NCI-H2081 (cell line): Measurements from ENCODE around the gene ABCD1.
"Not testable (repeated sequence)": the region's sequence is repeated elsewhere in the genome, so short reads cannot be mapped to it uniquely, and the experiment has no call there.

ENCODE experiments used
- DNase-seq, 2 experiments: peaks; one replicate each; lab custom pipeline; 2025; lab: John Stamatoyannopoulos, UW

ABCD1 gene

DNA sequence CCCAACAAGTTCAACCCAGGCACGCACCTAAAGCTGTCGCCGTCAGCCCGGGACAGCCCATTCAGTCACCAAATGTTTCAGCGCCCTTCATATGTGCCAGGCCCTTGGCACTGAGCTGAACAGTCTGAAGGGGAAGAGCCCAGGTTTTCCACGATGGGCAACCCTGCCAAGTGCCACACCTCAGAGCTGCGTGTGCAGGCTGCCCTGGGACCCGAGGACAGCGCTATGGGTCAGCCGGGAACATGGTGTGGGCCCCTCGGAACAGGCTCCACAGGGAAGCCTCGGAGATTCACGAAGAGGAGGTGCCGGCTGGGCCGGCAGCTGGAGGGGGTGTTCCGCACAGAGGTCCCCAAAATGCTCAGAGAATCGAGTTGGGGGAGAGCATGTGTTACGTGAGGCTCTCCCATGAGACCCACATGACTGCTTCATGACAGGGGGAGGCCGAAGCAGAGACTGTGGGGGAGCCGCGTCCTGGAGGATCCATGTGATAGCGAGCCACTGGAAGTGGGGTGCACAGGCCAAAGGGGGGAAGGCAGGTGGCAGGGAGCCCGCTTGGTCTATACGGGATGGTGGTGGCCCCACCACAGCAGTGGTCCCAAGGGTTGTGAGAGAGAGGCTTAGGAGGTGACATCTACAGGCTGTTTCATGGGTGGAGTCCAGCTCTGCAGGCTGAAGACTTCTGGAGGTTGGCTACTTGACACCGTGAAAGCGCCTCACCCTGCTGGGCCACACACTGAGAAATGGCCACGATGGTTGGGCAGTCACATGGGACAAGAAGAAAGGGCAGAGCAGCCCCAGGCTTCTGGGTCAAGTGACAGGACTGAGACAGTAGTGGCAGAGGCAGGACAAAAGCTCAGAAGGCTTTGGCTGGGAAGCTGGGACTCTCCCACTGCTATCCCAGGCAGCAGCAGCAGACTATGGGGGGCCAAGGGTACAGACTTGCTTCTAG, 14.7 kb upstream of the ABCD1 start:
- no peak for DNase-seq

DNA sequence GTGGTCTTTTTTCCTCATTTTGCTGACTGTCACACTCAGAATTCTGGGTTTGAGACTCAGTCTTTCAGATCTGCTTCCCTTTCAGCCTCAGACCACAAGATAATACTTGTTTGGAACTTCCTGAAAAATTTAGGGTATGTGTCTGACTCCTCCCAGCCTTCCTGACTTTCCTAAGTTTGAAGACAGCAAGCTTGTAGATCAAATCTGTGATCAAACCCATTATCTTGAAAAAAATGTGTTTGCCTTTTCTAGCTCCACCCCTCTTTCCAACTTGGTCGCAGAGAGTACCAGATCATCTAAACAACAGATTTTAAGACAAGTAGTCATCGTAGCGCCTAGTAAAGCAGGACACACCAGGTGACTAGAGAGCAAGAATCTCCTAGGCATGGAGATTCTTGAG, 10.4 kb upstream of the ABCD1 start:
- no peak for DNase-seq

DNA sequence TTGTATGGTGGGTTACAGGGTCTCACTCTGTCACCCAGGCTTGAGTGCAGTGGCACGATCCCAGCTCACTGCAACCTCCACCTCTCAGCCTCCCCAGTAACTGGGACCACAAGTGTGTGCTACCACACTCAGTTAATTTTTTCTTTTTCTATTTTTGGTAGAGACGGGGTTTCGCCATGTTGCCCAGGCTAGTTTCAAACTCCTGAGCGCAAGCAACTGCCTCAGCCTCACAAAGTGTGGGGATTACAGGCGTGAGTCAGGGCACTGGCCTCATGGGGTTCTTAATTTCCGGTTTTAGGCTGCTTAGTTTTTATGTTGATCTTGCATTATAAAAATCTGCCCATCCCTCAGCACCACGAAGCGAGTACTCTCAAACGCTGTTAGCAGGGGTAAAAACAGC, 7.2 kb upstream of the ABCD1 start:
- DNase-seq = no peak

GRCh38 chrX:153719238-153719637, 5.4 kb upstream of the ABCD1 start:
- no peak for DNase-seq

- DNase-seq = no peak
These were observed 5.0 kb upstream of the ABCD1 start for GRCh38 chrX:153719701-153720100.

GRCh38 chrX:153722704-153723350, 1.8 kb upstream of the ABCD1 start:
- DNase-seq = no peak

- DNase-seq = peak in 1 of 2 experiments; percentile 21
These were observed 1.1 kb upstream of the ABCD1 start for GRCh38 chrX:153723351-153724251.

GRCh38 chrX:153725039-153725831, 579 bp downstream of the ABCD1 start:
- DNase-seq = no peak

GRCh38 chrX:153725832-153726285, 1.2 kb downstream of the ABCD1 start:
- no peak for DNase-seq

DNA sequence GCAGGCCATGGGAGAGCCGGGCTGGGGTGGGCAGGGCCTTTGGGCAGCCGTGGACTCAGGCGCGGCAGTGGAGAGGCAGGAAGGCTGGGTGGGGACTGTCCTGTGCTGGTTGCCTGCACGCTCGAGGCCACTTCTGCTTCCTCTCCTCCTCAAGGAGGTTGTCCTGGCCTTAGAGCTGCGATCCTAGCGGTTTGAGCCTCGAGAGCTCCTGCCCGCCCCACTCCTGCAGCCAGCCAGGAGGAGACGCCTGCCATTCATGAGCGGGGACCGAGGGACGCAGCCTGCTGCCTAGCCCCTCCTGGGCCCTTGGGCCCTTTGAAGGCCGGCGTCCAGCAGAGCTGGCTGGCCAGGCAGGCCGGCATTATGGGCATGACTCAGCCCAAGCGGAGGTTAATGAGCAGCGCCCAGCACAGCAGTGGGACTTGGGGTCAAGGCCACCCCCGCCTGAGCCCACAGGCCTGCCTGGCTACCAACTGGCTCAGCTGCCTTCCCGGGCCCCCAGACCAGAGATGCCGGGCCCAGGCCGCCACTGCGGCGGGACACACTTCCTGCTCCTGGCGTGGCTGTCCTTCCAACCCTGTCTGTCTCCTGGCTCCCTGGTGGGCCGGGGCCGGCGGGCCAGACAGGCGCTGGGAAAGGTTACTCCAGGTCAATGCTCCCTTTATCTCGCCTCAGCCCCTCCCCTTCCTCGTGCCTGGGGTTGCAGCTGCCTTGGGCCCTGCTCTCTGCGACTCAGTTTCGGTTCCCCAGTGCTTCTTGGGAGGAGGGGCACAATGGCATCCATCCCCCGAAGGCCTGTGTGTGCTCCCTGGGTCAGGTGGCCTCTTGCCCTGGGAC, 1.8 kb downstream of the ABCD1 start:
- no peak for DNase-seq

GRCh38 chrX:153727123-153727931, 2.7 kb downstream of the ABCD1 start:
- peak; percentile 10 to 45 for DNase-seq

- no peak for DNase-seq
These were observed 3.4 kb downstream of the ABCD1 start for GRCh38 chrX:153728095-153728494.

GRCh38 chrX:153728951-153729631, 4.4 kb downstream of the ABCD1 start:
- no peak for DNase-seq

- not testable (repeated sequence) for DNase-seq
These were observed 5.5 kb downstream of the ABCD1 start for GRCh38 chrX:153730115-153730514.

DNA sequence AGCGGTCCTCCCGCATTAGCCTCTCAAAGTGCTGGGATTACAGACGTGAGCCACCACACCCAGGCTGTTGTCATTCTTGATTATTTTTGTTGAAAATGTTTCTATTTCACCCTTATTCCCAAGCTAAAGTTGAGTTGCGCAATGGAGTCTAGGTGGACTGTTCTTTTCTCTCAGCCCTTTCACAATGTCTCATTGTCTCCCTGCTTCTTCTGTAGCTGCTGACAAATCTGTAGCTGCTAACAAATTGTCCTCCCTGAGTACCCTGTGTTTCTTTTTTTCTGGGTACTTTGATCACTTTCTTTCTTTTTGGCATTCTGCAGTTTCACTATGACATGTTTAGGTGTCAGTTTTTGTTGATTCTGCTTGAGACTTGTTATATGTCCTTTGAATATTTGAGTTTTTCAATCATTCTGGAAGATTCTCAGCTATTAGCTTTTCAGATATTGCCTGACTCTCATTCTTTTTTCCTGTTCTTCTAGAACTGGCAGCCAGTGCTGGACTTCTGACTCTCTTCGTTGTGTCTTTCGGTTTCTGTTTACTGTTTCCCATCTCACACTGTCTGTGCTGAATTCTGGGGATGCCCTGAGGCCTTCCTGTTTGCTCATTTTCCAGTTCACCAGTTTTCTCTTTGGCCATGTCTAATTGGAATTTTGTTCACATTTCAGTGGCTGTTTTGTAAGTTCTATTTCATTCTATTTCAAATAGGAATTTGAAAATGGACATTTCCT, 6.6 kb downstream of the ABCD1 start:
- no peak for DNase-seq

GRCh38 chrX:153731845-153732215, 7.2 kb downstream of the ABCD1 start:
- no peak for DNase-seq

DNA sequence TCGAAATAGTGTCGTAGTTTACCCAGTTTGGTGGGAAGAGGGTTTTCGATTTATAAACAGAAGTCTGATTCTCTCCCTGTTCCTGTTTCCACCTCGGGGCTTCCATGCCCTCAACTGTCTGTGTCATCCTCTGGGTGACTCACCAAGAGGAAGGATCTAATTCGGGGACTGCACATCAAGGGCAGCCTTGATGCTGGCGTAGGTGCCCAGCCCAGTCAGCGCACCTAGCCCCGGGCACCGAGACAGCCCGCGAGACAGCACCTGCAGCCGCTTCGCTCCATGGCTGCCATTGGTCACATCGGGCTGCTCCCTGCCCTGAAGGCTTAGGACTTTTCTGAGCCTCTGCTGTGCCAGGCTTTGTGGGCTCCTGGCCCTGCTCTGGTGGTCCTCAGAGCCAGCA, 7.7 kb downstream of the ABCD1 start:
- DNase-seq = no peak

DNA sequence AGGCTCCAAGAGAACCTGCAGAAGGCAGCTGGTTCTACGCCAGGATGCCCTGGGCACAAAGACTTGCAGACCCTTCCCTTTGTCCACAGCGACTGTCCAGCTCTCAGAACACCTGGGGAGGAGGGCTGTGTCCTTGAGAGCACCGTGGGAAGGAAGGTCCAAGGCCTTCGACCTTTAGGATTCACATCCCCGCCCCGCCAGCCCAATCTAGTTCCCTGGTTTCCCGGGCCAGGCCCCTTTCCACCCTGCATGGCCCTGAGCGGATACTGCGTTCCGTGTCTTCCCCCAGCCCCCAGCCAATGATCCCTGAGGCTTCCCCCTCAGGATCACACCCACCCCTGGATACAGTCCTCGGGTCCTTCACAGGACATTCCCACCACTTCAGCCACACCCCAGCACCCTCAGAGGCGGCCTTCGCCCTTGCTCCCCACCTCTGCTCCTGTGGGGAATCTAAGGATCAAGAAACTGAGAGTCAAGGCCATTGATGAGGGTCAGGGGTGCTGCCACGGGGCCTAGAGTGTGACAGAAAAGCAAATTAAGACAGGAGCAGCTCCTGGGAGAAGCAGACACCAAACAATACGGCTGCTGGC, 9.1 kb downstream of the ABCD1 start:
- no peak for DNase-seq
